Panc1 (cell line): ENCODE results near the gene CRB2. TPM values are rescaled to one million over a fixed set of nuclear protein-coding genes. Genes with fewer than 3 reads are reported as not detected.

ENCODE experiments used
- ATAC-seq: fragments of 200-7000 bp; cut with Tn5 transposase; 2 replicates; pipeline ENCODE4 v1.9.1; 2020; ENCODE audit warnings: mild to moderate bottlenecking, moderate library complexity
- BruUV-seq: library from RNA; stranded (reverse); fragments of 400-500 nt; replicated peaks from 2 replicates; lab custom pipeline; 2021; lab: Mats Ljungman, UMichigan
- CTCF ChIA-PET: fragments of 300-600 bp; sonication (Branson Sonifier 250); formaldehyde crosslinking; loops from one replicate; lab custom pipeline; 2022; ENCODE audit warnings: antibody characterized with exemption; lab: Charles Lee
- POLR2A ChIA-PET: fragments of 300-600 bp; sonication (Branson Sonifier 250); formaldehyde crosslinking; loops from one replicate; lab custom pipeline; 2022; ENCODE audit warnings: antibody characterized with exemption; lab: Charles Lee
- DNase-seq: peaks from one replicate; pipeline ENCODE4 v3.0.0-alpha.2; 2010; ENCODE audit warnings: low read depth, low spot score
- H3K27ac ChIP-seq: 2 replicates; pipeline ENCODE4 v1.5.1; 2011; ENCODE audit warnings: mild to moderate bottlenecking, low read length, inconsistent platforms
- H3K27me3 ChIP-seq: fragments of 200-500 bp; sonication (Bioruptor generic); 2 replicates; pipeline ENCODE4 v1.6.0; 2014; ENCODE audit warnings: low read length, inconsistent platforms; ENCODE audit not compliant: control insufficient read depth, insufficient read depth
- H3K36me3 ChIP-seq: fragments of 200-500 bp; sonication (Bioruptor generic); 2 replicates; pipeline ENCODE4 v1.5.1; 2014; ENCODE audit warnings: inconsistent platforms, mild to moderate bottlenecking, low read length, moderate library complexity; ENCODE audit not compliant: control insufficient read depth, insufficient read depth
- H3K4me1 ChIP-seq: 2 replicates; pipeline ENCODE4 v1.5.1; 2011; ENCODE audit warnings: inconsistent platforms, mild to moderate bottlenecking, low read length, moderate library complexity; ENCODE audit not compliant: control insufficient read depth, insufficient read depth
- H3K4me3 ChIP-seq, 2 experiments: 2 replicates each; pipeline ENCODE4 v1.5.1; 2011 to 2012; ENCODE audit warnings: low read depth in 2 of 2, low read length in 2 of 2, mild to moderate bottlenecking in 2 of 2, inconsistent platforms in 1 of 2, moderate library complexity in 1 of 2
- H3K9me3 ChIP-seq: fragments of 200-500 bp; sonication (Bioruptor generic); 2 replicates; pipeline ENCODE4 v1.5.1; 2014; ENCODE audit warnings: low read depth, mild to moderate bottlenecking, inconsistent platforms, low read length, moderate library complexity; ENCODE audit not compliant: control insufficient read depth, insufficient read depth
- POLR2AphosphoS5 ChIP-seq: IDR thresholded peaks from 2 replicates; pipeline ENCODE4 v1.6.1; 2012; ENCODE audit warnings: mild to moderate bottlenecking, low read depth, low read length, moderate library complexity
- REST ChIP-seq, 2 experiments: IDR thresholded peaks; 2 replicates each; pipeline ENCODE4 v1.6.1; 2011 to 2012; ENCODE audit warnings: low read depth in 2 of 2, control low read depth in 1 of 2, low read length in 1 of 2, mild to moderate bottlenecking in 1 of 2, moderate library complexity in 1 of 2; ENCODE audit not compliant: insufficient read depth in 1 of 2
- SIN3A ChIP-seq: IDR thresholded peaks from 2 replicates; pipeline ENCODE4 v1.6.1; 2012; ENCODE audit warnings: low read depth, mild to moderate bottlenecking, low read length, moderate library complexity, borderline replicate concordance; ENCODE audit not compliant: insufficient read depth
- TCF7L2 ChIP-seq: IDR thresholded peaks from 2 replicates; pipeline ENCODE4 v1.6.1; 2011; ENCODE audit warnings: mild to moderate bottlenecking, low read depth, low read length, inconsistent platforms
- in situ Hi-C: cut with HindIII; loops from 2 replicates; pipeline ENCODE4 v1.10.0; 2016; ENCODE audit warnings: low sequenced_read_pairs, low pct_unique_long_range_greater_than_20kb
- intact Hi-C: fragments of 100-400 bp; cut with micrococcal nuclease; formaldehyde crosslinking; loops from one replicate; pipeline ENCODE4 v1.10.0; 2022; ENCODE audit not compliant: unreplicated experiment
- total RNA-seq: library from RNA; stranded (reverse); gene quantifications from one replicate; pipeline ENCODE4 v1.2.1, GENCODE V29; 2021; ENCODE audit not compliant: unreplicated experiment
- TF ChIP-seq, protein P1 (sequence below): fragments of 450-650 bp; IDR thresholded peaks from 2 replicates; pipeline ENCODE4 v1.5.1; 2017; ENCODE audit warnings: mild to moderate bottlenecking

The CRB2 gene
- total RNA-seq, 1 experiment from 2014 or later, result 0.05 TPM

- intact Hi-C loops, result no loop called here
- Histone ChIP-seq H3K36me3 (no peaks in the 10 kb centered on the region), H3K27me3 (no peaks in the 10 kb centered on the region), H3K4me1 (no peaks in the 10 kb centered on the region), H3K9me3 (no peaks in the 10 kb centered on the region), H3K4me3 (no peak overlapping the region), H3K27ac (no peak overlapping the region)
- BruUV-seq, result no TSS peak
- in situ Hi-C loops, result no loop called here
- no peak for DNase-seq
- CTCF ChIA-PET, result no interaction called here
- no peak for ATAC-seq
- POLR2A ChIA-PET, result no interaction called here
- TF ChIP-seq, protein P1, sequence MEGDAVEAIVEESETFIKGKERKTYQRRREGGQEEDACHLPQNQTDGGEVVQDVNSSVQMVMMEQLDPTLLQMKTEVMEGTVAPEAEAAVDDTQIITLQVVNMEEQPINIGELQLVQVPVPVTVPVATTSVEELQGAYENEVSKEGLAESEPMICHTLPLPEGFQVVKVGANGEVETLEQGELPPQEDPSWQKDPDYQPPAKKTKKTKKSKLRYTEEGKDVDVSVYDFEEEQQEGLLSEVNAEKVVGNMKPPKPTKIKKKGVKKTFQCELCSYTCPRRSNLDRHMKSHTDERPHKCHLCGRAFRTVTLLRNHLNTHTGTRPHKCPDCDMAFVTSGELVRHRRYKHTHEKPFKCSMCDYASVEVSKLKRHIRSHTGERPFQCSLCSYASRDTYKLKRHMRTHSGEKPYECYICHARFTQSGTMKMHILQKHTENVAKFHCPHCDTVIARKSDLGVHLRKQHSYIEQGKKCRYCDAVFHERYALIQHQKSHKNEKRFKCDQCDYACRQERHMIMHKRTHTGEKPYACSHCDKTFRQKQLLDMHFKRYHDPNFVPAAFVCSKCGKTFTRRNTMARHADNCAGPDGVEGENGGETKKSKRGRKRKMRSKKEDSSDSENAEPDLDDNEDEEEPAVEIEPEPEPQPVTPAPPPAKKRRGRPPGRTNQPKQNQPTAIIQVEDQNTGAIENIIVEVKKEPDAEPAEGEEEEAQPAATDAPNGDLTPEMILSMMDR, result no peak
- no peak for TF ChIP-seq TCF7L2
- no peak for TF ChIP-seq SIN3A
- TF ChIP-seq REST (IDR thresholded peaks at IDR 0.05; ENCODE audit: insufficient read depth in 1 of 2, low read depth in 2 of 2, low read length in 1 of 2), result no peak
- TF ChIP-seq POLR2AphosphoS5, result no peak
Observed at GRCh38 chr9:123390337-123391135, 34.5 kb downstream of the CRB2 start.

DNA sequence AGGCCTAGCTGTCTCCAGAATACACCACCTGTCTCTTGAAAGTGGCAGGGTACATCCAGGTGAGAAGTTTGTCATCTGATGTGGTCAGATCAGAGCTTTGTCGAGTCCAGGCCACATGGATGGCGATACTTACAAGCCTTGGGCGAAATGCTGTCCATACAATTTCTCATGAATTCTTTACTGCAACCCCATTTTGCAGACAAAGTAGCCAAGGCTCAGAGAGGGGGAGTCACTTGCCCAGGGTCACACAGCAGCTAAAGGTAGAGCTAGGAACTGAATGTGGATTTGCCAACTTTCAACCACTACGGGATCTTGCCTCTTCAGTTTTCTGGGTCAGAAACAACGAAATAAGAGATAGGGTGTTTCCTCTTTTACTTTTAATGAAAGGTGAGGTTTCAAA lies 35.2 kb downstream of the CRB2 start:
- POLR2A ChIA-PET, result no interaction called here

More for the DNA sequence above, 35.2 kb downstream of the CRB2 start:
- no peaks in the 10 kb centered on the region for H3K9me3 ChIP-seq
- no peak for DNase-seq
- no peaks in the 10 kb centered on the region for H3K27me3 ChIP-seq
- H3K4me1 ChIP-seq, result no peaks in the 10 kb centered on the region
- TF ChIP-seq, protein P1, result no peak
- TF ChIP-seq TCF7L2, result no peak
- no peak for TF ChIP-seq SIN3A
- TF ChIP-seq POLR2AphosphoS5, result no peak
- TF ChIP-seq REST (IDR thresholded peaks at IDR 0.05; ENCODE audit: insufficient read depth in 1 of 2, low read depth in 2 of 2, low read length in 1 of 2), result no peak
- BruUV-seq, result no TSS peak
- CTCF ChIA-PET, result no interaction called here
- no peak overlapping the region for H3K27ac ChIP-seq
- H3K4me3 ChIP-seq, result no peak overlapping the region
- H3K36me3 ChIP-seq, result no peaks in the 10 kb centered on the region
- intact Hi-C loops, result no loop called here
- in situ Hi-C loops, result no loop called here
- no peak for ATAC-seq
